H9 (cell line): ENCODE measurements around the gene FUZ. TPM values are rescaled to one million over a fixed set of nuclear protein-coding genes. Genes with fewer than 3 reads are reported as not detected.

Source experiments
- DNase-seq: peaks from one replicate; pipeline ENCODE4 v3.0.0-alpha.2; 2017
- H2AFZ ChIP-seq: one replicate; pipeline ENCODE4 v1.6.1; 2013; ENCODE audit warnings: mild to moderate bottlenecking, low read length, control low read depth, moderate library complexity
- H2AK5ac ChIP-seq: 2 replicates; pipeline ENCODE4 v1.6.1; 2013; ENCODE audit warnings: low read length, control low read depth, mixed read lengths; ENCODE audit not compliant: insufficient read length
- H2BK120ac ChIP-seq: one replicate; pipeline ENCODE4 v1.6.1; 2013; ENCODE audit warnings: low read depth, mild to moderate bottlenecking, low read length, control low read depth, inconsistent platforms; ENCODE audit not compliant: poor library complexity, severe bottlenecking
- H2BK12ac ChIP-seq: 2 replicates; pipeline ENCODE4 v1.6.1; 2013; ENCODE audit warnings: low read length, control low read depth, mixed read lengths, low read depth; ENCODE audit not compliant: insufficient read length
- H2BK15ac ChIP-seq: 2 replicates; pipeline ENCODE4 v1.6.1; 2013; ENCODE audit warnings: low read depth, low read length, control low read depth
- H2BK20ac ChIP-seq: one replicate; pipeline ENCODE4 v1.6.1; 2013; ENCODE audit warnings: low read depth, mild to moderate bottlenecking, low read length, control low read depth, inconsistent platforms; ENCODE audit not compliant: poor library complexity, severe bottlenecking
- H2BK5ac ChIP-seq: 2 replicates; pipeline ENCODE4 v1.6.1; 2013; ENCODE audit warnings: low read length, control low read depth, mixed read lengths; ENCODE audit not compliant: insufficient read length
- H3K14ac ChIP-seq: 2 replicates; pipeline ENCODE4 v1.6.1; 2013; ENCODE audit warnings: low read length, control low read depth; ENCODE audit not compliant: insufficient read depth
- H3K18ac ChIP-seq: 2 replicates; pipeline ENCODE4 v1.6.1; 2013; ENCODE audit warnings: low read depth, mild to moderate bottlenecking, mixed read lengths, low read length, control low read depth; ENCODE audit not compliant: insufficient read length
- H3K23ac ChIP-seq: 2 replicates; pipeline ENCODE4 v1.6.1; 2013; ENCODE audit warnings: low read length, control low read depth, mixed read lengths, low read depth; ENCODE audit not compliant: insufficient read length
- H3K23me2 ChIP-seq: 2 replicates; pipeline ENCODE4 v1.6.1; 2013; ENCODE audit warnings: low read depth, mild to moderate bottlenecking, mixed read lengths, low read length, control low read depth; ENCODE audit not compliant: insufficient read length, poor library complexity, severe bottlenecking
- H3K27ac ChIP-seq: 2 replicates; pipeline ENCODE4 v1.5.1; 2013; ENCODE audit warnings: low read length, control low read depth, mixed read lengths, low read depth; ENCODE audit not compliant: insufficient read length
- H3K27me3 ChIP-seq: 2 replicates; pipeline ENCODE4 v1.6.1; 2013; ENCODE audit warnings: low read length, control low read depth, inconsistent platforms; ENCODE audit not compliant: insufficient read depth
- H3K4ac ChIP-seq: 2 replicates; pipeline ENCODE4 v1.6.1; 2013; ENCODE audit warnings: low read depth, mild to moderate bottlenecking, control low read depth, inconsistent platforms, low read length, moderate library complexity
- H3K4me1 ChIP-seq: 2 replicates; pipeline ENCODE4 v1.6.1; 2013; ENCODE audit warnings: low read length, control low read depth, inconsistent platforms; ENCODE audit not compliant: insufficient read depth
- H3K4me2 ChIP-seq: 2 replicates; pipeline ENCODE4 v1.6.1; 2013; ENCODE audit warnings: low read length, control low read depth, mixed read lengths; ENCODE audit not compliant: insufficient read length, insufficient read depth
- H3K56ac ChIP-seq: 2 replicates; pipeline ENCODE4 v1.6.1; 2013; ENCODE audit warnings: low read depth, mild to moderate bottlenecking, mixed read lengths, low read length, control low read depth; ENCODE audit not compliant: insufficient read length
- H3K79me1 ChIP-seq: 2 replicates; pipeline ENCODE4 v1.6.1; 2013; ENCODE audit warnings: low read depth, mild to moderate bottlenecking, moderate library complexity, low read length, control low read depth, inconsistent platforms; ENCODE audit not compliant: insufficient read depth, poor library complexity, severe bottlenecking
- H3K79me2 ChIP-seq: 2 replicates; pipeline ENCODE4 v1.6.1; 2013; ENCODE audit warnings: low read length, control low read depth, inconsistent platforms; ENCODE audit not compliant: insufficient read depth
- H3K9ac ChIP-seq: 2 replicates; pipeline ENCODE4 v1.6.1; 2013; ENCODE audit warnings: low read length, control low read depth, mixed read lengths; ENCODE audit not compliant: insufficient read length; ENCODE audit errors: extremely low read depth
- H3K9me3 ChIP-seq: one replicate; pipeline ENCODE4 v1.6.1; 2013; ENCODE audit warnings: low read depth, low read length, inconsistent platforms; ENCODE audit not compliant: control insufficient read depth
- H3T11ph ChIP-seq: one replicate; pipeline ENCODE4 v1.6.1; 2013; ENCODE audit warnings: mild to moderate bottlenecking, low read length, control low read depth, inconsistent platforms
- H4K20me1 ChIP-seq: one replicate; pipeline ENCODE4 v1.6.1; 2013; ENCODE audit not compliant: control insufficient read depth, insufficient read length, insufficient read depth
- H4K5ac ChIP-seq: 2 replicates; pipeline ENCODE4 v1.6.1; 2013; ENCODE audit warnings: low read depth, mild to moderate bottlenecking, mixed read lengths, low read length, control low read depth; ENCODE audit not compliant: insufficient read length
- H4K8ac ChIP-seq: replicated peaks from 2 replicates; pipeline ENCODE4 v1.6.1; 2013; ENCODE audit warnings: low read length, control low read depth, mixed read lengths, low read depth; ENCODE audit not compliant: insufficient read length
- H4K91ac ChIP-seq: 2 replicates; pipeline ENCODE4 v1.6.1; 2013; ENCODE audit warnings: low read depth, mild to moderate bottlenecking, moderate library complexity, mixed read lengths, low read length, control low read depth; ENCODE audit not compliant: insufficient read length
- H3K27ac Mint-ChIP-seq, 3 experiments: 2 replicates in 2 of 3; 3 replicates in 1 of 3; pipeline ENCODE4 v1.8.0; 2020 to 2021; ENCODE audit warnings: mixed read lengths in 3 of 3, mild to moderate bottlenecking in 1 of 3, moderate library complexity in 1 of 3
- H3K27me3 Mint-ChIP-seq: 2 replicates; pipeline ENCODE4 v1.8.0; 2021; ENCODE audit warnings: low read depth, mild to moderate bottlenecking, moderate library complexity, mixed read lengths
- H3K36me3 Mint-ChIP-seq, 3 experiments: 2 replicates in 2 of 3; 3 replicates in 1 of 3; pipeline ENCODE4 v1.8.0; 2020 to 2021; ENCODE audit warnings: low read depth in 3 of 3, mixed read lengths in 3 of 3; ENCODE audit not compliant: insufficient read depth in 1 of 3
- H3K4me1 Mint-ChIP-seq, 2 experiments: 2 replicates each; pipeline ENCODE4 v1.8.0; 2020; ENCODE audit warnings: mixed read lengths in 2 of 2
- H3K4me3 Mint-ChIP-seq, 2 experiments: 2 replicates in 1 of 2; 3 replicates in 1 of 2; pipeline ENCODE4 v1.8.0; 2020 to 2021; ENCODE audit warnings: mild to moderate bottlenecking in 2 of 2, mixed read lengths in 2 of 2, moderate library complexity in 1 of 2
- H3K9me3 Mint-ChIP-seq, 2 experiments: 2 replicates in 1 of 2; 3 replicates in 1 of 2; pipeline ENCODE4 v1.8.0; 2020; ENCODE audit warnings: mild to moderate bottlenecking in 2 of 2, mixed read lengths in 2 of 2, moderate library complexity in 1 of 2
- WGBS: extraction: QIAGEN DNeasy Blood & Tissue Kit; methylation state at CpG from one replicate; pipeline ENCODE4 v1.1.7; 2013; ENCODE audit warnings: missing lambda C conversion rate, low lambda C conversion rate, mixed read lengths; ENCODE audit not compliant: insufficient read length; ENCODE audit errors: extremely low coverage; 5-methylcytosine and 5-hydroxymethylcytosine counted together
- total RNA-seq: library from RNA; stranded (reverse); gene quantifications from 2 replicates; pipeline ENCODE4 v1.2.1, GENCODE V29; 2021
- TF ChIP-seq, protein P1 (sequence below): fragments of 200-600 bp; sonication (generic); conservative IDR thresholded peaks from 3 replicates; pipeline ENCODE4 v1.8.0; 2021; ENCODE audit warnings: antibody characterized with exemption, mild to moderate bottlenecking

The FUZ gene
- total RNA-seq, 1 experiment from 2014 or later, result 25.1 TPM

- Histone ChIP-seq H3T11ph (peak overlapping the region; percentile 91), H2BK120ac (peak overlapping the region; percentile 99), H3K27ac (peak overlapping the region; percentile 100), H3K4me2 (peak overlapping the region; percentile 82), H3K56ac (no peak overlapping the region), H2AFZ (no peak overlapping the region), H3K18ac (peak overlapping the region; percentile 93), H3K79me1 (peaks cover 3% of the 10 kb centered on the region), H3K9ac (peak overlapping the region; percentile 89), H3K4ac (peak overlapping the region; percentile 82; the same call in 1 of the 2 replicates), H2BK15ac (no peak overlapping the region), H3K14ac (peak overlapping the region; percentile 77; the same call in 1 of the 2 replicates), H3K23ac (no peak overlapping the region), H3K27me3 (no peaks in the 10 kb centered on the region), H3K23me2 (peaks cover 12% of the 10 kb centered on the region), H2BK5ac (peak overlapping the region; percentile 73), H3K9me3 (no peaks in the 10 kb centered on the region), H2BK12ac (no peak overlapping the region), H4K5ac (peak overlapping the region; percentile 87), H2BK20ac (no peak overlapping the region), H4K20me1 (no peaks in the 10 kb centered on the region), H4K91ac (no peak overlapping the region), H3K79me2 (peaks cover 4% of the 10 kb centered on the region; the same call in 1 of the 2 replicates), H2AK5ac (no peak overlapping the region), H3K4me1 (no peaks in the 10 kb centered on the region), H4K8ac (no peak overlapping the region)
- Mint-ChIP-seq H3K27me3 (no peaks in the 10 kb centered on the region; the same call in 1 of the 2 replicates), H3K4me3 (peak overlapping the region; percentile 86 to 94), H3K27ac (peak overlapping the region; percentile 99 to 100 (median 100)), H3K9me3 (no peaks in the 10 kb centered on the region), H3K36me3 (peaks cover 0 to 2% (median 0%) of the 10 kb centered on the region in 3 experiments; a peak in 2 of 7 replicates), H3K4me1 (peaks cover 24 to 34% of the 10 kb centered on the region in 2 experiments)
- DNase-seq, result peak; percentile 100
- TF ChIP-seq, protein P1, sequence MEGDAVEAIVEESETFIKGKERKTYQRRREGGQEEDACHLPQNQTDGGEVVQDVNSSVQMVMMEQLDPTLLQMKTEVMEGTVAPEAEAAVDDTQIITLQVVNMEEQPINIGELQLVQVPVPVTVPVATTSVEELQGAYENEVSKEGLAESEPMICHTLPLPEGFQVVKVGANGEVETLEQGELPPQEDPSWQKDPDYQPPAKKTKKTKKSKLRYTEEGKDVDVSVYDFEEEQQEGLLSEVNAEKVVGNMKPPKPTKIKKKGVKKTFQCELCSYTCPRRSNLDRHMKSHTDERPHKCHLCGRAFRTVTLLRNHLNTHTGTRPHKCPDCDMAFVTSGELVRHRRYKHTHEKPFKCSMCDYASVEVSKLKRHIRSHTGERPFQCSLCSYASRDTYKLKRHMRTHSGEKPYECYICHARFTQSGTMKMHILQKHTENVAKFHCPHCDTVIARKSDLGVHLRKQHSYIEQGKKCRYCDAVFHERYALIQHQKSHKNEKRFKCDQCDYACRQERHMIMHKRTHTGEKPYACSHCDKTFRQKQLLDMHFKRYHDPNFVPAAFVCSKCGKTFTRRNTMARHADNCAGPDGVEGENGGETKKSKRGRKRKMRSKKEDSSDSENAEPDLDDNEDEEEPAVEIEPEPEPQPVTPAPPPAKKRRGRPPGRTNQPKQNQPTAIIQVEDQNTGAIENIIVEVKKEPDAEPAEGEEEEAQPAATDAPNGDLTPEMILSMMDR, result no peak
- WGBS, result no CpG with 5 or more reads among the region's 53 CpGs
Observed at GRCh38 chr19:49766007-49766929, 46.8 kb downstream of the FUZ start.
